Gastroesophageal sphincter (tissue), 4 donors: ENCODE data around the gene SLC27A1. TPM values are rescaled to one million over a fixed set of nuclear protein-coding genes. Genes with fewer than 3 reads are reported as not detected.
"Not testable (repeated sequence)": the region's sequence is repeated elsewhere in the genome, so short reads cannot be mapped to it uniquely, and the experiment has no call there.

Experiments used
- ATAC-seq: fragments of 150-250 bp; one replicate; pipeline ENCODE4 v1.9.1; 2016; ENCODE audit warnings: mild to moderate bottlenecking, moderate library complexity
- H3K27ac ChIP-seq, 4 donors: fragments of 200-600 bp; sonication (generic) in 3 of 4; 1 replicate in 3 of 4; 2 replicates in 1 of 4; pipeline ENCODE4 v1.5.1; 2016 to 2019
- H3K27me3 ChIP-seq: fragments of 200-600 bp; sonication (generic); one replicate; pipeline ENCODE4 v1.5.1; 2019
- H3K36me3 ChIP-seq, 2 donors: fragments of 200-600 bp; sonication (generic); one replicate each; pipeline ENCODE4 v1.5.1; 2019; ENCODE audit warnings: control low read depth in 1 of 2
- H3K4me1 ChIP-seq, 3 donors: fragments of 200-600 bp; sonication (generic); 1 replicate in 2 of 3; 2 replicates in 1 of 3; pipeline ENCODE4 v1.5.1; 2016 to 2019; ENCODE audit warnings: control low read depth in 2 of 3
- H3K4me3 ChIP-seq, 2 donors: fragments of 200-600 bp; sonication (generic); one replicate each; pipeline ENCODE4 v1.5.1; 2019; ENCODE audit warnings: mild to moderate bottlenecking in 1 of 2, moderate library complexity in 1 of 2
- H3K9me3 ChIP-seq, 3 donors: fragments of 200-600 bp; sonication (generic); one replicate each; pipeline ENCODE4 v1.5.1; 2017 to 2019; ENCODE audit warnings: control low read depth in 2 of 3
- EP300 ChIP-seq: sonication (generic); formaldehyde crosslinking; IDR thresholded peaks from one replicate; pipeline ENCODE4 v1.6.1; 2017; ENCODE audit warnings: antibody characterized with exemption, mild to moderate bottlenecking
- POLR2A ChIP-seq, 2 donors: fragments of 450-650 bp; IDR thresholded peaks; one replicate each; pipeline ENCODE4 v1.6.1; 2017; ENCODE audit warnings: antibody characterized with exemption in 2 of 2, mild to moderate bottlenecking in 2 of 2, moderate library complexity in 1 of 2
- POLR2AphosphoS5 ChIP-seq: sonication (generic); formaldehyde crosslinking; IDR thresholded peaks from one replicate; pipeline ENCODE4 v1.6.1; 2017; ENCODE audit warnings: antibody characterized with exemption
- WGBS, 2 donors: methylation state at CpG; one replicate each; pipeline ENCODE4 v1.1.5; 2018; ENCODE audit warnings: low coverage in 1 of 2; 5-methylcytosine and 5-hydroxymethylcytosine counted together
- total RNA-seq, 4 donors: library from RNA; depleted of rRNA; stranded (reverse); fragments of >200 nt; gene quantifications; one replicate each; pipeline ENCODE4 v1.1.0, GENCODE V29; 2016
- TF ChIP-seq, protein P1 (sequence below), 4 experiments: fragments of 200-600 bp in 2 of 4; fragments of 450-650 bp in 2 of 4; sonication (generic) in 1 of 4; IDR thresholded peaks; one replicate each; pipeline ENCODE4 v1.5.1; 2017 to 2019; ENCODE audit warnings: antibody characterized with exemption in 4 of 4, mild to moderate bottlenecking in 2 of 4, moderate library complexity in 2 of 4

The SLC27A1 gene
- total RNA-seq, 4 donors from 2014 or later: 17.1 to 21.3 (median 19.6) TPM

DNA sequence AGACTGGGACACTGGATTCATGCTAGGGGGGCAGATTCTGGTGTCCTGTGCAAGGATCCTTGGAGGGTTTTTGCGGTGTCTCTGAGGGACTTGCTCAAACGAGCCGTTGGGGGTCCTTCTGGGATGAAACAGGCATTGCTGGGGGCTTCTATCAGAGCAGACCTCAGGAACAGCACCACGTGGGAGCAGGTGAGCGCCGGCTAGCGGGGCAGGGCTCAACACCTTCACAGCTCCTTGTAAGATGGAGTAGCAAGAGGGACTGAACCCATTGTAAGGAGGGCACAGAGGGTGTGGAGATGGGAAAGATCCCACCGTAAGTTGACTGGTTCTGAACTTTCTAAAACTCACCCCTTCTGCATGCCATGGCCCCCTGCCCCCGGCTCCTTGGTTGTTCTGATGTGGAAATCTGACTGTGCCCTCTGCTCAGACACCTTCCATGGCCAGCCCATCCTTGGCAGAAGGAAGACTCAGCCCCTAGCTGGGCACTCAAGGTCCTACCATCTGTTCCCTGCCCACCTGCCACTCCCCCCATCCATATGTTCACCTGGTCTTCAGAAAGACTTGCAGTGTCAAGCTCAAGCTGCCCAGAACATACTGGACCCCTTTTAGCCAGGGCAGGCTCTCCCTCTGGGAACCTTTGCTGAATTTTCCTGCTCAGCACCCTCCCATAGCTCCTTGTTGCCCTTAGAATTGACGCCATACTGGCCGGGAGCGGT lies 1.2 kb downstream of the SLC27A1 start:
- Histone ChIP-seq H3K36me3 (no peaks in the 10 kb centered on the region), H3K4me1 (peaks cover 0 to 73% (median 23%) of the 10 kb centered on the region in 3 donors), H3K9me3 (no peaks in the 10 kb centered on the region), H3K27ac (peak overlapping the region in 3 of 4 donors; percentile 88 to 92 (median 91)), H3K4me3 (peak overlapping the region in 1 of 2 donors; percentile 89), H3K27me3 (no peaks in the 10 kb centered on the region)
- TF ChIP-seq EP300 (no peak), POLR2AphosphoS5 (no peak), POLR2A (IDR thresholded peaks at IDR 0.05) (no peak)
- TF ChIP-seq, protein P1, sequence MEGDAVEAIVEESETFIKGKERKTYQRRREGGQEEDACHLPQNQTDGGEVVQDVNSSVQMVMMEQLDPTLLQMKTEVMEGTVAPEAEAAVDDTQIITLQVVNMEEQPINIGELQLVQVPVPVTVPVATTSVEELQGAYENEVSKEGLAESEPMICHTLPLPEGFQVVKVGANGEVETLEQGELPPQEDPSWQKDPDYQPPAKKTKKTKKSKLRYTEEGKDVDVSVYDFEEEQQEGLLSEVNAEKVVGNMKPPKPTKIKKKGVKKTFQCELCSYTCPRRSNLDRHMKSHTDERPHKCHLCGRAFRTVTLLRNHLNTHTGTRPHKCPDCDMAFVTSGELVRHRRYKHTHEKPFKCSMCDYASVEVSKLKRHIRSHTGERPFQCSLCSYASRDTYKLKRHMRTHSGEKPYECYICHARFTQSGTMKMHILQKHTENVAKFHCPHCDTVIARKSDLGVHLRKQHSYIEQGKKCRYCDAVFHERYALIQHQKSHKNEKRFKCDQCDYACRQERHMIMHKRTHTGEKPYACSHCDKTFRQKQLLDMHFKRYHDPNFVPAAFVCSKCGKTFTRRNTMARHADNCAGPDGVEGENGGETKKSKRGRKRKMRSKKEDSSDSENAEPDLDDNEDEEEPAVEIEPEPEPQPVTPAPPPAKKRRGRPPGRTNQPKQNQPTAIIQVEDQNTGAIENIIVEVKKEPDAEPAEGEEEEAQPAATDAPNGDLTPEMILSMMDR (IDR thresholded peaks at IDR 0.05): no peak
- no peak for ATAC-seq
- WGBS, 2 donors: 75 to 100% methylated on average over 3 to 4 of the region's 12 CpGs

DNA sequence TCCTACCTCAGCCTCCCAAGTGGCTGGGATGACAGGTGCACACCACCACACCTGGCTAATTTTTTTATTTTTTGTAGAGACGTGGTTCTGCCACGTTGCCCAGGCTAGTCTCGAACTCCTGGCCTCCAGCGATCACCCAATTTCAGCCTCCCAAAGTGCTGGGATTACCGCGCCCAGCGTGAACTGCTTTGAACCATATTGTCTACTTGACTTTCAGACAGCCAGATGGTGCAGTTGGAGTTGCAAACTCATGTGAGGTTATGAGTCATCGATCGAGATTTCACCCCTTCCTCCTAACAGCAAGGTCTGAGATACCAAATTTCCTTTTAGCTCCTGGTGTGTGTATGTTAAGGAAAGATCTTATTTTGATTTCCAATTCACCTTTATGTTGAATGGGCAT lies 2.7 kb downstream of the SLC27A1 start:
- peak overlapping the region in 1 of 4 donors; percentile 20 for H3K27ac ChIP-seq
- WGBS, 2 donors: 80 to 81% methylated on average over 1 to 9 of the region's 9 CpGs
- ATAC-seq: no peak
- no peak overlapping the region for H3K4me3 ChIP-seq
- peaks cover 0 to 65% (median 23%) of the 10 kb centered on the region in 3 donors for H3K4me1 ChIP-seq
- TF ChIP-seq, protein P1 (IDR thresholded peaks at IDR 0.05): no peak
- no peak for TF ChIP-seq POLR2A (IDR thresholded peaks at IDR 0.05)
- TF ChIP-seq EP300: no peak
- TF ChIP-seq POLR2AphosphoS5: no peak
- no peaks in the 10 kb centered on the region for H3K36me3 ChIP-seq
- H3K9me3 ChIP-seq: no peaks in the 10 kb centered on the region
- no peaks in the 10 kb centered on the region for H3K27me3 ChIP-seq

DNA sequence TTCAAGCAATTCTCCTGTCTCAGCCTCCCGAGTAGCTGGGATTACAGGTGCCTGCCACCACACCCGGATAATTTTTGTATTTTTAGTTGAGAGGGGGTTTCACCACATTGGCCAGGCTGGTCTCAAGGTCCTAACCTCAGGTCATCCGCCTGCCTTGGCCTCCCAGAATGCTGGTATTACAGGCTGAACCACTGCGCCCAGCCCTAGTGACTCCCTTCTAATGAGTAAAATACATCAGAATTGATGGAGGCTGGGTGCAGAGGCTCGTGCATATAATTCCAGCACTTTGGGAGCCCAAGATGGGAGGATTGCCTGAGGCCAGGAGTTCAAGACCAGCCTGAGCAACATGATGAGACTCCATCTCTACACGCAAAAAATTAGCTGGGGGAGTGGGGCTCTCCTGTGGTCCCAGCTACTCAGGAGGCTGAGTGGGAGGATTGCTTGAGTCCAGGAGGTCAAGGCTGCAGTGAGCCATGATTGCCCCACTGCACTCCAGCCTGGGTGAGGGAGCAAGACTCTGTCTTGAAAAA lies 4.8 kb downstream of the SLC27A1 start:
- WGBS, 2 donors: 64% methylated on average over 5 of the region's 6 CpGs; no CpG with 5 or more reads in 1 of the 2 donors
- not testable (repeated sequence) for ATAC-seq, H3K27me3 ChIP-seq, H3K9me3 ChIP-seq, H3K4me3 ChIP-seq, H3K36me3 ChIP-seq
- H3K4me1 ChIP-seq: peaks cover 0 to 51% (median 13%) of the 10 kb centered on the region in 3 donors
- H3K27ac ChIP-seq: peak overlapping the region in 3 of 4 donors; percentile 59 to 73 (median 64)

DNA sequence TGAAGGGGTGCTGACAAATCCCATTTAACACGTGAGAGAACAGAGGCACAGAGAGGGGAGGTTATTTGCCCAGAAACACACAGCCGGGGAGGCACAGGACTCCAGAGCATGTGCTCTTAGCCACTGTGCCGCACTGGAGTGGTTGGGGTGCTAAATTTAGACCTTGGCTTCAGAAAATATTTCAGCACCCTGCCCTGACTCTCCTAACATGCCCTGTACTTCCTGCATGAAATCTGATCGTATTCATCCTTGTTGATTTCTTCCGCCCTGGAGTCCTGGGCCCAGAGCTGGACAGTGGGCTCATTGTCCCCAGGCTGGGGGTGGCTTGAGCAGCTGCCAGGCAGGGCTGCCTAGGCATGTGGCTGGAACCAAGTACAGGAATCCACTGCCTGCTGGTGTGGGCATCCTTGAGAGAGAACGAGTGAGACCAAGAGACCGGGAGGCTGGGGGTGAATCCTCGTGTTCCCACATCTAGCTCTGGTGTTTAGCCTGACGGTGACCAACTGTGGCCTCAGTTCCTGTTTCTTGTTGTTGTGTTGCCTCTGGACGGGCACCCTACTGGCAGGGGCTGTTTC lies 5.3 kb downstream of the SLC27A1 start:
- peak; percentile 66 for ATAC-seq
- H3K9me3 ChIP-seq: no peaks in the 10 kb centered on the region
- TF ChIP-seq POLR2AphosphoS5: no peak
- no peak for TF ChIP-seq EP300
- TF ChIP-seq POLR2A (IDR thresholded peaks at IDR 0.05): no peak
- TF ChIP-seq, protein P1 (IDR thresholded peaks at IDR 0.05): no peak
- whole genome bisulfite sequencing, 2 donors: 21 to 40% methylated on average over 4 to 7 of the region's 10 CpGs
- no peak overlapping the region for H3K4me3 ChIP-seq
- H3K4me1 ChIP-seq: peaks cover 0 to 49% (median 13%) of the 10 kb centered on the region in 3 donors
- H3K27ac ChIP-seq: peak overlapping the region in 3 of 4 donors; percentile 59 to 73 (median 64)
- no peaks in the 10 kb centered on the region for H3K27me3 ChIP-seq
- H3K36me3 ChIP-seq: no peaks in the 10 kb centered on the region

DNA sequence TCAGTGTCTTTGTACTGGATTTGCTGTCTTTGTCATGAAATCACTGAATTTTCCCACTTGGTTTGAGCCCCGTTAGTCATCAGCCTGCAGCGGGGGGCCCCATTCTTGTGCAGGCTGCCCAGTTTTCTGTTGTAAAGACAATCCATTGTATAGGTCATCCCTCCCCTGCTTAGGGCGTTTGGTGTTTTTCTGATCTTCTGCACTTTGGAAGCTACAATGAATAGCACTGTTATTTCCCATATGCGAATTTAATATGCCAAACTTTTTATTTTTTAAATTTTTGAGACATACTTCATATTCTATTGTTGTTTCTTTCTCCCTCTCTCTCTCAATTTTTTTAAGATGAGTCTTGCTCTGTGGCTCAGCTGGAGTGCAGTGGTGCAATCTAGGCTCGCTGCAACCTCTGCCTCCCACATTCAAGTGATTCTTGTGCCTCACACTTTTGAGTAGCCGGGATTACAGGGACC lies 9.0 kb downstream of the SLC27A1 start:
- no peak overlapping the region for H3K4me3 ChIP-seq
- peaks cover 0 to 41% (median 5%) of the 10 kb centered on the region in 3 donors for H3K4me1 ChIP-seq
- H3K36me3 ChIP-seq: peaks cover 0 to 5% of the 10 kb centered on the region in 2 donors
- ATAC-seq: no peak
- TF ChIP-seq, protein P1 (IDR thresholded peaks at IDR 0.05): no peak
- TF ChIP-seq POLR2AphosphoS5 (no peak), POLR2A (IDR thresholded peaks at IDR 0.05) (no peak), EP300 (no peak)
- H3K27me3 ChIP-seq: no peaks in the 10 kb centered on the region
- WGBS, 2 donors: 42 to 64% methylated on average over 4 to 5 of the region's 6 CpGs
- no peaks in the 10 kb centered on the region for H3K9me3 ChIP-seq
- H3K27ac ChIP-seq: peak overlapping the region in 2 of 4 donors; percentile 19 to 49
